ENCODE measurements around the gene RFK.

The RFK gene

DNA sequence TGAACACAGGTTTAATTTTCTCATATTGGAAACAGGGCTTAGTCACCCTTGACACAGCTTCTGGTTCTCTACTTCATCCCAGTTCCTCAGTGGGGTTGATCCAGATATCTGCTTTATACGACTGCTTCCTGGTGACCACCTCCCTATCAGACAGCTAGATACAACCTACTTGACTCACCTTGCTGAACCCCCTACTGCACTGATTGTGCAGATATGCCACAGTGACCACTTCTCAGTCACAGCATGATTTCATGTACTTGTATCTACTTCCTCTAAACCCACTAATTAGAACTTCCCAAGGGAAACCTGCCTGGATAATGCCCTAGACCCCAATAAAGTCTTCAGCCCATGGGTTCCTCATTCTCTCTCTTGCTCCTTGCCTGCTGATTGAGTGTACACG, 18.4 kb upstream of the RFK start:
- no peak for DNase-seq (ENCODE audit: low spot score)

GRCh38 chr9:76405868-76406267, 11.6 kb upstream of the RFK start:
- DNase-seq (ENCODE audit: low spot score) = no peak

GRCh38 chr9:76405340-76405739, 11.1 kb upstream of the RFK start:
- DNase-seq (ENCODE audit: low spot score) = no peak

- no peak for DNase-seq (ENCODE audit: low spot score)
Measured at GRCh38 chr9:76404401-76404800, 10.2 kb upstream of the RFK start.

- DNase-seq (ENCODE audit: low spot score) = peak; percentile 85
Measured at GRCh38 chr9:76403352-76403751, 9.1 kb upstream of the RFK start.

- DNase-seq (ENCODE audit: low spot score) = peak; percentile 44
Measured at GRCh38 chr9:76401580-76402354, 7.5 kb upstream of the RFK start.

- no peak for DNase-seq (ENCODE audit: low spot score)
Measured at GRCh38 chr9:76401176-76401575, 7.0 kb upstream of the RFK start.

DNA sequence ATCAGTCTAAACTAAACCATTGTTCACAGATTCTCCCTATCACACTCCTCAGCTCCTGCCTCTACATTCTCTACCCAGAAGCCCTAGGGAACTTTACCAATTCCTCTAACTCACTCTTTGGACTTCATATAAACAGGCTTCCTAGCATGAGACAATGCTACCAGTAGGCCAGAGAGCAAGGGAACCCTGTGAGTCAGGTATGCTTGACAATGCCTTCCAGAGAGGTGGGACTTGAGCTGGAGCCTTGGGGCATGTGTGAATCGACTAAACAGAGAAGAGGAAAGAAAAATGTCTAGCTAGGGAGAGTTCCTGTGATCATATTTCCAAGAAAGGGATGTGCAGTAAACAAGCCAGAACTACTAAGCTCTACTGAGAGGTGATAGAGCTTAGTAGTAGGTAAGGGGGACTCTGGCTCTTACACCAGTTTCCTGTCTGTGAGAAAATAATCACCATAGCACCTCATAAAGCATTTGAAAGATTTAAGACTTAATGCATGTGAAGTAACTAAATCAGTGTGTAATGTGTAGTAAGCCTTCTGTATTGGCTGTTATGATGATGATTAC, 6.4 kb upstream of the RFK start:
- no peak for DNase-seq (ENCODE audit: low spot score)

GRCh38 chr9:76399856-76400255, 5.6 kb upstream of the RFK start:
- DNase-seq (ENCODE audit: low spot score) = no peak

- DNase-seq (ENCODE audit: low spot score) = no peak
Measured at GRCh38 chr9:76396597-76396996, 2.4 kb upstream of the RFK start.

GRCh38 chr9:76396144-76396543, 1.9 kb upstream of the RFK start:
- DNase-seq (ENCODE audit: low spot score) = no peak

- DNase-seq (ENCODE audit: low spot score) = no peak
Measured at GRCh38 chr9:76395381-76395780, 1.2 kb upstream of the RFK start.

GRCh38 chr9:76394960-76395252, 680 bp upstream of the RFK start:
- DNase-seq (ENCODE audit: low spot score) = peak; percentile 91

DNA sequence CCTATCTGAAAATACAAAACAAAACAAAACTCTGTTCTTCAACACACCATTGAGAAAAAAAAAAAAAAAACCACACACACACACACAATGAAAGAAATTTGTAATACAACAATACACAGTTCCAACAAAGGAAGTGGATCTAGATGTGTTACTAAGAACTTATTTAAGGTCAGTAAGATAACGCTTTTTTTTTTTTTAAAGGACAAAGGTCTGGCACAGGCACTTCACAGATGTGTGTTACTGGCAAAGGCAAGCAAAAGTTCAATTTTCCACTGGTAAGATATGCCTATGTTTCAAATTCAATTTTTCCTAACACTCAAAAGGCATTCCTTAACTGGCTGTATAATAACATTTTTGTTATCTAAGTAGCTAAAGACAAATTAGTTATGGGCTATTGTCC, 3.6 kb downstream of the RFK start:
- DNase-seq (ENCODE audit: low spot score) = no peak

GRCh38 chr9:76379494-76379893, 14.7 kb downstream of the RFK start:
- no peak for DNase-seq (ENCODE audit: low spot score)

DNA sequence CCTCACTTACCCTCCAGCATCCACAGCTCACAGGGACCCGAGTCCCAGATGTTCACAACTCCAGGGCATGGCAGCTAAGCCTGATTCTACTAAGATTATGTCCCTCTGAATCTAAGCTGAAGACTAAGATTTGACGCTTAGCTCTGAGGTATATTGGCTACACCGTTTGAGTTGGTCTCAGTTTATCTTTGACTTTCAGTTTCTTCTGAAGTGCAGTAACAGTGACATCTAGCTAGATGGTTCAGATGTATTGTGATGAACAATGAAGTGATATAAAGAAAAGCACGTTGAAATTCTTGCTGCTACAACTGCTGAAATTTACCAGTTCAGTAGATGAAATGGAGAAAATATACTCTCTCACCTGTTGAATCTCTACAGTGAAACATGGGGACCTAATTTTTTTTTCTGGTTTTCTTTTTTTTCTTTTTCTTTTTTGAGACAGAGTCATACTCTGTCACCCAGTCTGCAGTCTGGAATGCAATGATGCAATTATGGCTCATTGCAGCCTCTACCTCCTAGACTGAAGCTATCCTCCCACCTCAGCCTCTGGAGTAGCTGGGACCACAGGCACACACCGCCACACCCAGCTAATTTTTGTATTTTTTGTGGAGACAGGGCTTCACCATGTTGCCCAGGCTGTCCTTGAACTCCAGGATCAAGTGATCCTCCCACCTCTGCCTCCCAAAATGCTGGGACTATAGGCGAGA, 15.7 kb downstream of the RFK start:
- DNase-seq (ENCODE audit: low spot score) = no peak

DNA sequence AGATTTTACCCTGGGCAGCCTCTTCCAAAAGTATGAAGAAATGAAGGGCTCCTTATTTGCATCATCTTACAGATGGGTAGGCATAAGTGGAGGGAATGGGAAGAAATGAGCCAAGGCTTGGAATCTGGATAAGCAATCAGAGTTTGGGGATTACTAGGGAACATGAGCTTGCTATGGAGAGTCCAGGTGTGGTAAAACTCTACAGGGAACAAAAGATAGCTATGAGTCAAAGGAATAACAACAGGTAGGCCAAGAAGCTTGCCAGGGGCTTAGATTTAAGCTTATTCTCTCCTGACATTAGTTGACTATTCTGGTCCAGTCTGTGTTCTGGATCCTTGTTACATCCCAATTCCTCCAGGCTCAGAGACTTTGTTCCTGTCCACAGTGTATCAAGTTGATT, 16.4 kb downstream of the RFK start:
- DNase-seq (ENCODE audit: low spot score) = no peak

DNA sequence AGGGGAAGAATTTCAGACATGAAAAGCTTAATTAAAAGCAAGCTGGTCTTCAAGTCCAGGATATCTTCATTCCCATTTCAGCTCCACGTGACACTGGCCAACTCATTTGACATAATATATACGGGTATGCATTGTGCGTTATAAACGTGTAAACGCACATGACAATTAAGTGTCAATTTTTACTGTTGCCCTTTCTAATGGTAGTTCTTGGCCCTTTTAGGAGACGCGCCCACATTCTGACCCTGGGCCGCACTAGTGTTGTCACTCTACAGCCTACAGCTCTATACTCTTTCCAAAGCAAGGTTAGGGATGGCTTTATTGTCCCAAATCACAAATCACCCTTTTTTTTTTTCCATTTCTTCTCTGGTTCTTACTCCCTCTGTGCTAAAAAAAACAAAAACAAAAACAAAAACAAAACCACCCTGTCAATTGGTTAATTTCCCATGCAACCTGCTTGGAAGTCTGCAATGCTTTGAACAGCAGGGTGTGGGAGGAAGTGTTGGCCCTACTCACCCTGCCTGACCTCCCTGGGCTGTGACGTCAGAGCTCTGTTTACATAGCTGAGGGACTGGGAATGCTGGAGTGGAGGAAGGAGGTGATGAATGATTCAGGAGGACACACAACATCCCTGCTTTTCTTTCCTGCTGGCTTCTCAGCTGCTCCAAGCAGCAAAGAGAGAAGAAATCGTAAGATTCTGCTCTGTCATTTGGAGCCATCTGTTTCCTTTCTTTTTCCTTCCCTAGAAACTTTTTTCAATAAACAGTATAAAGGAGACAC, 19.3 kb downstream of the RFK start:
- no peak for DNase-seq (ENCODE audit: low spot score)

DNA sequence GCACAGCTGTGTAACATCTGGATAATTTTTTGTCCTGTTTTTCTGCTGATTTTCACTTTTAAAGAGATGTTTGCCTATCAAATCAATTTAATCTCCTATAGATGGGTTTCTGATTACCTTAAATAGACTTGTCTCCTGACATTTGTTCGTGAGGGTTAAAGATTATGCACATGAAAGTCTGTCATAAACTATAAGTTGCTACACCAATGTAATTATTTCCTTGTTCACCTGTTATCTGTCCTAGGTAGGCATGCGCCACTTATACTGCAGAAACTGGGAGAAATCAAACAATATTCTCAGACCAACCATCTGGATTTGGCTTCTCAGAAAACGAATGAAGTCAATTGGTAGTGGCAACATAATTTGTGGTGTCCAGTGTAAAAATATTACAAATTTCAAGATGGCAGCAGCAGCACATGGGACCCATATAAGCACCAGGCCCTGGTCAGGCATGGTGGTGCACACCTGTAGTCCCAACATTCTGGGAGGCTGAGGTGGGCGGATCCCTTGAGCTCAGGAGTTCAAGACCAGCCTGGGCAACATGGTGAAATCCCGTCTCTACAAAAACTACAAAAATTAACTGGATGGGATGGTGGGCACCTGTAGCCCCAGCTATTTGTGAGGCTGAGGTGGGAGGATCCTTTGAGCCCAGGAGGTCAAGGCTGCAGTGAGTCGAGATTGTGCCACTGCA, 20.3 kb downstream of the RFK start:
- DNase-seq (ENCODE audit: low spot score) = no peak

GRCh38 chr9:76373173-76373783, 20.9 kb downstream of the RFK start:
- no peak for DNase-seq (ENCODE audit: low spot score)

GRCh38 chr9:76372336-76372735, 21.9 kb downstream of the RFK start:
- DNase-seq (ENCODE audit: low spot score) = no peak

DNA sequence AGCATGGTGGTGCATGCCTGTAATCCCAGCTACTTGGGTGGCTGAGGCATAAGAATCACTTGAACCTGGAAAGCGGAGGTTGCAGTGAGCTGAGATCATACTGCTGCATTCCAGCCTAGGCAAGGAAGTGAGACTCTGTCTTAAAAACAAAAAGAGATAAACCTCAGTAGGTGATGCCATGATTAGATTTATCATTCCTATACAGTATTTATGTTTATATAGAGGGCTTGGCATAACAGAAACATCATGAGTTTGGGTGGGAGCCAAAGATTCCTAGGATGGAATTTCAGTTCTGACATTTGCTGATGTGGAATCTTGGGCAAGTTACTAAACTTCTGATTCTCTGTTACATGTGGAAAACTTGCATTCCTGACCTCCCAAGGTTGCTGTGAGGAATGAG, 22.3 kb downstream of the RFK start:
- DNase-seq (ENCODE audit: low spot score) = no peak
